GM12878 (cell line): Measurements from ENCODE around the gene CYP2U1. TPM values are rescaled to one million over a fixed set of nuclear protein-coding genes. Genes with fewer than 3 reads are reported as not detected.

ENCODE experiments used
- ATAC-seq: fragments of 200-7000 bp; cut with Tn5 transposase; 3 replicates; pipeline ENCODE4 v1.9.1; 2020; ENCODE audit warnings: mild to moderate bottlenecking, moderate library complexity
- BruUV-seq: library from RNA; stranded (reverse); fragments of 400-500 nt; replicated peaks from 2 replicates; lab custom pipeline; 2021; lab: Mats Ljungman, UMichigan
- CTCF ChIA-PET: fragments of 300-600 bp; sonication (Branson Sonifier 250); formaldehyde crosslinking; extraction: SDS; loops from one replicate; lab custom pipeline; 2021; ENCODE audit warnings: inconsistent platforms; lab: Yijun Ruan, JAX
- POLR2A ChIA-PET: fragments of 350-600 bp; formaldehyde crosslinking; extraction: SDS; loops from one replicate; lab custom pipeline; 2021; ENCODE audit warnings: inconsistent platforms; lab: Charles Lee
- RAD21 ChIA-PET: fragments of 300-600 bp; sonication (Branson Sonifier 250); formaldehyde crosslinking; loops from one replicate; lab custom pipeline; 2023; ENCODE audit warnings: antibody characterized with exemption; ENCODE audit not compliant: unreplicated experiment; lab: Charles Lee
- SMC1A ChIA-PET: fragments of 300-600 bp; sonication (Branson Sonifier 250); formaldehyde crosslinking; loops from one replicate; lab custom pipeline; 2023; ENCODE audit not compliant: unreplicated experiment, uncharacterized antibody; lab: Charles Lee
- DNase-seq: peaks from one replicate; pipeline ENCODE4 v3.0.0-alpha.2; 2011; ENCODE audit warnings: low read depth, low spot score
- FAIRE-seq: peaks from 3 replicates; lab custom pipeline; 2011; peaks lifted over from hg19 to GRCh38; lab: Jason Lieb, UNC
- H2AFZ ChIP-seq: 2 replicates; pipeline ENCODE4 v1.6.0; 2011; ENCODE audit warnings: low read depth, low read length, control low read depth; ENCODE audit not compliant: control insufficient read depth
- H3K27ac ChIP-seq: 2 replicates; pipeline ENCODE4 v1.5.1; 2011; ENCODE audit warnings: control low read depth; ENCODE audit not compliant: control insufficient read depth, insufficient read depth
- H3K27me3 ChIP-seq, 2 experiments: replicated peaks in 1 of 2; 2 replicates each; pipeline versions ENCODE4 v1.6.0 to v1.6.1; 2011; ENCODE audit warnings: low read length in 1 of 2; ENCODE audit not compliant: control insufficient read depth in 2 of 2, insufficient read depth in 2 of 2
- H3K36me3 ChIP-seq, 2 experiments: 2 replicates each; pipeline ENCODE4 v1.5.1; 2011; ENCODE audit warnings: low read length in 1 of 2; ENCODE audit not compliant: control insufficient read depth in 2 of 2, insufficient read depth in 2 of 2
- H3K4me1 ChIP-seq: 2 replicates; pipeline ENCODE4 v1.6.1; 2011; ENCODE audit warnings: mild to moderate bottlenecking, low read length, moderate library complexity, mixed read lengths; ENCODE audit not compliant: control insufficient read depth, insufficient read depth
- H3K4me2 ChIP-seq: 2 replicates; pipeline ENCODE4 v1.6.0; 2011; ENCODE audit warnings: control low read depth; ENCODE audit not compliant: control insufficient read depth, insufficient read depth
- H3K4me3 ChIP-seq: fragments of 200-600 bp; sonication (generic); 2 replicates; pipeline ENCODE4 v1.5.1; 2016
- H3K79me2 ChIP-seq: 2 replicates; pipeline ENCODE4 v1.6.0; 2011; ENCODE audit warnings: low read length; ENCODE audit not compliant: control insufficient read depth, insufficient read depth
- H3K9ac ChIP-seq: 2 replicates; pipeline ENCODE4 v1.8.0; 2011; ENCODE audit warnings: low read length, control low read depth, mixed read lengths; ENCODE audit not compliant: control insufficient read depth, insufficient read depth
- H3K9me3 ChIP-seq: replicated peaks from 3 replicates; pipeline ENCODE4 v1.5.1; 2011; ENCODE audit warnings: mild to moderate bottlenecking, low read length; ENCODE audit not compliant: control insufficient read depth, insufficient read depth
- H4K20me1 ChIP-seq: 2 replicates; pipeline ENCODE4 v1.6.0; 2011; ENCODE audit not compliant: control insufficient read depth, insufficient read depth
- BCL11A ChIP-seq: IDR thresholded peaks from 2 replicates; pipeline ENCODE4 v1.6.1; 2011; ENCODE audit warnings: low read depth, low read length
- CREM ChIP-seq: IDR thresholded peaks from 2 replicates; pipeline ENCODE4 v1.6.1; 2014; ENCODE audit warnings: antibody characterized with exemption, low read depth
- GABPA ChIP-seq: IDR thresholded peaks from 2 replicates; pipeline ENCODE4 v1.6.1; 2014; ENCODE audit warnings: antibody characterized with exemption, low read depth, mild to moderate bottlenecking, inconsistent platforms
- HDGF ChIP-seq: fragments of 450-650 bp; IDR thresholded peaks from 2 replicates; pipeline ENCODE4 v1.6.1; 2016; ENCODE audit warnings: antibody characterized with exemption
- MXI1 ChIP-seq: fragments of 150-350 bp; IDR thresholded peaks from 2 replicates; pipeline ENCODE4 v1.6.1; 2011; ENCODE audit warnings: low read depth, mild to moderate bottlenecking, inconsistent platforms, low read length, improper control_type of control experiment
- NRF1 ChIP-seq: conservative IDR thresholded peaks from 2 replicates; pipeline ENCODE4 v1.6.1; 2011; ENCODE audit warnings: mild to moderate bottlenecking, low read depth, low read length, improper control_type of control experiment
- SP1 ChIP-seq: IDR thresholded peaks from one replicate; pipeline ENCODE4 v1.6.1; 2011; ENCODE audit warnings: low read depth, low read length
- TCF3 ChIP-seq: IDR thresholded peaks from 2 replicates; pipeline ENCODE4 v1.6.1; 2012; ENCODE audit warnings: low read depth, mild to moderate bottlenecking, low read length, borderline replicate concordance; ENCODE audit not compliant: insufficient read depth
- TCF7 ChIP-seq: IDR thresholded peaks from 2 replicates; pipeline ENCODE4 v1.6.1; 2014; ENCODE audit warnings: antibody characterized with exemption, borderline replicate concordance
- YY1 ChIP-seq: IDR thresholded peaks from 2 replicates; pipeline ENCODE4 v1.6.1; 2011; ENCODE audit warnings: low read depth, mild to moderate bottlenecking, low read length
- ZBED1 ChIP-seq: IDR thresholded peaks from 2 replicates; pipeline ENCODE4 v1.6.1; 2016; ENCODE audit warnings: borderline replicate concordance
- ZZZ3 ChIP-seq: IDR thresholded peaks from 2 replicates; pipeline ENCODE4 v1.6.1; 2011; ENCODE audit warnings: low read depth; ENCODE audit not compliant: control insufficient read depth, insufficient read length
- WGBS: methylation state at CpG from one replicate; pipeline ENCODE4 v1.1.6; 2016; ENCODE audit warnings: low lambda C conversion rate; ENCODE audit not compliant: insufficient replicate concordance, insufficient coverage; ENCODE audit errors: missing lambda C conversion rate; 5-methylcytosine and 5-hydroxymethylcytosine counted together
- in situ Hi-C: fragments of 300-500 bp; cut with MboI; formaldehyde crosslinking; loops from 9 replicates; pipeline ENCODE4 v1.14.3; 2018; ENCODE audit warnings: mixed read lengths
- intact Hi-C: fragments of 100-400 bp; cut with micrococcal nuclease; formaldehyde crosslinking; loops from one replicate; pipeline ENCODE4 v1.14.2; 2022; ENCODE audit not compliant: unreplicated experiment
- polyA plus RNA-seq, 11 experiments: library from polyadenylated mRNA; depleted of rRNA in 4 of 11; unstranded in 6 of 11; stranded (reverse) in 5 of 11; fragments of >200 nt; fragmentation: Nextera tagmentation in 4 of 11; fragmentation: Illumina TruSeq in 1 of 11; extraction: Ambion mirVana in 4 of 11; extraction: Trizol in 1 of 11; gene quantifications; 1 replicate in 1 of 11; 2 replicates in 10 of 11; pipeline versions ENCODE4 v1.2.1 to v1.2.3, GENCODE V29; 2011 to 2016; ENCODE audit warnings: inconsistent platforms in 2 of 11, missing spikeins in 2 of 11, low read depth in 1 of 11
- total RNA-seq, 4 experiments: library from RNA; depleted of rRNA in 3 of 4; stranded (reverse); fragments of >200 nt in 3 of 4; fragmentation: Illumina TruSeq in 1 of 4; extraction: Trizol in 1 of 4; gene quantifications; 2 replicates each; pipeline versions ENCODE4 v1.2.1 to v1.2.3, GENCODE V29; 2013 to 2021
- TF ChIP-seq, protein P1 (sequence below): IDR thresholded peaks from 2 replicates; pipeline ENCODE4 v1.6.1; 2012; ENCODE audit warnings: low read depth, low read length, improper control_type of control experiment
- TF ChIP-seq, protein P2 (sequence below): IDR thresholded peaks from 2 replicates; pipeline ENCODE4 v1.6.1; 2011; ENCODE audit warnings: low read depth, mild to moderate bottlenecking, low read length, moderate library complexity, borderline replicate concordance; ENCODE audit errors: extremely low read depth
- TF ChIP-seq, protein P3 (sequence below): fragments of 450-650 bp; IDR thresholded peaks from 2 replicates; pipeline ENCODE4 v1.6.1; 2017; ENCODE audit warnings: mild to moderate bottlenecking, moderate library complexity
- TF ChIP-seq, protein P4 (sequence below): fragments of 450-650 bp; IDR thresholded peaks from 2 replicates; pipeline ENCODE4 v1.6.1; 2017; ENCODE audit warnings: borderline replicate concordance
- TF ChIP-seq, protein P5 (sequence below): fragments of 450-650 bp; IDR thresholded peaks from 2 replicates; pipeline ENCODE4 v1.6.1; 2017; ENCODE audit warnings: mild to moderate bottlenecking, low read depth, inconsistent platforms; ENCODE audit not compliant: poor library complexity, severe bottlenecking

The CYP2U1 gene
- total and polyA plus RNA-seq, 10 of the 15 experiments (the other 5 are each of a cell fraction or from before 2014, with no cell fraction given) = 0.41 to 3.4 (median 2.9) TPM

DNA sequence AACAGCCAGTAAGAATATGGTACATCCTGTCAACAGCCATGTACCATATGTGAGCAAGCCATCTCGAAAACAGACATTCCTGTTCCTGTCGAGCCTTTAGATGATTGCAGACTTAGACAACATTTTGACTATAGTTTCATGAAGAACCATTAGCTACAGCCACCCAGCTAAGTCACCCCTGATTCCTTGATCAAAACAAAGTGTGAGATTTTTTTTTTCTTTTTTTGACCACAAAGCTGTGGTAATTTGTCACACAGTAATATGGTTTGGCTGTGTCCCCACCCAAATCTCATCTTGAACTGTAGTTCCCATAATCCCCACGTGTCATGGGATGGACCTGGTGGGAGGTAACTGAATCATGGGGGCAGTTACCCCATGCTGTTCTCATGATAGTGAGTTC, 43.2 kb downstream of the CYP2U1 start (continued):
- TF ChIP-seq TCF7 (no peak), GABPA (no peak), MXI1 (no peak), CREM (no peak), SP1 (no peak), YY1 (no peak)
- TF ChIP-seq, protein P1, sequence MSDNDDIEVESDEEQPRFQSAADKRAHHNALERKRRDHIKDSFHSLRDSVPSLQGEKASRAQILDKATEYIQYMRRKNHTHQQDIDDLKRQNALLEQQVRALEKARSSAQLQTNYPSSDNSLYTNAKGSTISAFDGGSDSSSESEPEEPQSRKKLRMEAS = no peak
- TF ChIP-seq, protein P2, sequence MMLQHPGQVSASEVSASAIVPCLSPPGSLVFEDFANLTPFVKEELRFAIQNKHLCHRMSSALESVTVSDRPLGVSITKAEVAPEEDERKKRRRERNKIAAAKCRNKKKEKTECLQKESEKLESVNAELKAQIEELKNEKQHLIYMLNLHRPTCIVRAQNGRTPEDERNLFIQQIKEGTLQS = no peak
- TF ChIP-seq, all 136 proteins: peak for 0

DNA sequence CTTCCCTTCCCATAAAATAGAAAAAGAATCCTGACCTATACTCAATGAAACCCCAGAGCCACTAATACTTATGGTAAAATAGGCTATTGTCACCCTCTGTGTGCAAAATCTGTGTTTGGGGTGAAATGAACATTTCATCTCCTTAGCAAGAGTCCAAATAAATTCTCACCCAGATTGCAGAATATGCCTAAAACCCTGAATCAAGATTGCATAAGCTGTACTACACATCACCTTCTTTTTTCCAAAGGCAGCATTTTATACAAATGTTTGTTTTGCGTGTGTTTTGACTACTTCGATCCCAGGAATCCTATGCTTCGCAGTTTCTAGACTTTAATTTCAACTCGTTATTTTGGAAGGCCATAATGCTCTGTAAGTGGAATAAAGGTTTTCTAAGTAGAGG, 46.1 kb downstream of the CYP2U1 start:
- no peaks in the 10 kb centered on the region for H3K27me3 ChIP-seq
- FAIRE-seq (no peak), DNase-seq (no peak), ATAC-seq (no peak)
- in situ Hi-C loops (no loop called here), intact Hi-C loops (no loop called here)
- ChIA-PET POLR2A (no interaction called here), SMC1A (interaction anchor here (0.8 kb wide), 1 partner anchor 18 kb away, joined by 3 read pairs; no protein-coding TSS in a partner anchor), CTCF (no interaction called here), RAD21 (no interaction called here)
- H3K27ac ChIP-seq = no peak overlapping the region
- H2AFZ ChIP-seq = no peak overlapping the region
- H3K4me3 ChIP-seq = no peak overlapping the region
- BruUV-seq = no TSS peak
- H3K9me3 ChIP-seq = no peaks in the 10 kb centered on the region; the same call in 2 of the 3 replicates
- no peaks in the 10 kb centered on the region for H3K79me2 ChIP-seq
- H3K36me3 ChIP-seq = no peaks in the 10 kb centered on the region
- H3K4me2 ChIP-seq = no peak overlapping the region
- no peaks in the 10 kb centered on the region for H3K4me1 ChIP-seq
- 63% methylated on average over 4 of the region's 4 CpGs for WGBS
- no peaks in the 10 kb centered on the region for H4K20me1 ChIP-seq
- no peak overlapping the region for H3K9ac ChIP-seq
- TF ChIP-seq HDGF = no peak
- TF ChIP-seq BCL11A = no peak
- TF ChIP-seq NRF1 = no peak
- TF ChIP-seq, protein P3, sequence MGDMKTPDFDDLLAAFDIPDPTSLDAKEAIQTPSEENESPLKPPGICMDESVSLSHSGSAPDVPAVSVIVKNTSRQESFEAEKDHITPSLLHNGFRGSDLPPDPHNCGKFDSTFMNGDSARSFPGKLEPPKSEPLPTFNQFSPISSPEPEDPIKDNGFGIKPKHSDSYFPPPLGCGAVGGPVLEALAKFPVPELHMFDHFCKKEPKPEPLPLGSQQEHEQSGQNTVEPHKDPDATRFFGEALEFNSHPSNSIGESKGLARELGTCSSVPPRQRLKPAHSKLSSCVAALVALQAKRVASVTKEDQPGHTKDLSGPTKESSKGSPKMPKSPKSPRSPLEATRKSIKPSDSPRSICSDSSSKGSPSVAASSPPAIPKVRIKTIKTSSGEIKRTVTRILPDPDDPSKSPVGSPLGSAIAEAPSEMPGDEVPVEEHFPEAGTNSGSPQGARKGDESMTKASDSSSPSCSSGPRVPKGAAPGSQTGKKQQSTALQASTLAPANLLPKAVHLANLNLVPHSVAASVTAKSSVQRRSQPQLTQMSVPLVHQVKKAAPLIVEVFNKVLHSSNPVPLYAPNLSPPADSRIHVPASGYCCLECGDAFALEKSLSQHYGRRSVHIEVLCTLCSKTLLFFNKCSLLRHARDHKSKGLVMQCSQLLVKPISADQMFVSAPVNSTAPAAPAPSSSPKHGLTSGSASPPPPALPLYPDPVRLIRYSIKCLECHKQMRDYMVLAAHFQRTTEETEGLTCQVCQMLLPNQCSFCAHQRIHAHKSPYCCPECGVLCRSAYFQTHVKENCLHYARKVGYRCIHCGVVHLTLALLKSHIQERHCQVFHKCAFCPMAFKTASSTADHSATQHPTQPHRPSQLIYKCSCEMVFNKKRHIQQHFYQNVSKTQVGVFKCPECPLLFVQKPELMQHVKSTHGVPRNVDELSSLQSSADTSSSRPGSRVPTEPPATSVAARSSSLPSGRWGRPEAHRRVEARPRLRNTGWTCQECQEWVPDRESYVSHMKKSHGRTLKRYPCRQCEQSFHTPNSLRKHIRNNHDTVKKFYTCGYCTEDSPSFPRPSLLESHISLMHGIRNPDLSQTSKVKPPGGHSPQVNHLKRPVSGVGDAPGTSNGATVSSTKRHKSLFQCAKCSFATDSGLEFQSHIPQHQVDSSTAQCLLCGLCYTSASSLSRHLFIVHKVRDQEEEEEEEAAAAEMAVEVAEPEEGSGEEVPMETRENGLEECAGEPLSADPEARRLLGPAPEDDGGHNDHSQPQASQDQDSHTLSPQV = no peak
- TF ChIP-seq, protein P4, sequence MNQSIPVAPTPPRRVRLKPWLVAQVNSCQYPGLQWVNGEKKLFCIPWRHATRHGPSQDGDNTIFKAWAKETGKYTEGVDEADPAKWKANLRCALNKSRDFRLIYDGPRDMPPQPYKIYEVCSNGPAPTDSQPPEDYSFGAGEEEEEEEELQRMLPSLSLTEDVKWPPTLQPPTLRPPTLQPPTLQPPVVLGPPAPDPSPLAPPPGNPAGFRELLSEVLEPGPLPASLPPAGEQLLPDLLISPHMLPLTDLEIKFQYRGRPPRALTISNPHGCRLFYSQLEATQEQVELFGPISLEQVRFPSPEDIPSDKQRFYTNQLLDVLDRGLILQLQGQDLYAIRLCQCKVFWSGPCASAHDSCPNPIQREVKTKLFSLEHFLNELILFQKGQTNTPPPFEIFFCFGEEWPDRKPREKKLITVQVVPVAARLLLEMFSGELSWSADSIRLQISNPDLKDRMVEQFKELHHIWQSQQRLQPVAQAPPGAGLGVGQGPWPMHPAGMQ = no peak
- TF ChIP-seq TCF3 = no peak
- TF ChIP-seq, protein P5, sequence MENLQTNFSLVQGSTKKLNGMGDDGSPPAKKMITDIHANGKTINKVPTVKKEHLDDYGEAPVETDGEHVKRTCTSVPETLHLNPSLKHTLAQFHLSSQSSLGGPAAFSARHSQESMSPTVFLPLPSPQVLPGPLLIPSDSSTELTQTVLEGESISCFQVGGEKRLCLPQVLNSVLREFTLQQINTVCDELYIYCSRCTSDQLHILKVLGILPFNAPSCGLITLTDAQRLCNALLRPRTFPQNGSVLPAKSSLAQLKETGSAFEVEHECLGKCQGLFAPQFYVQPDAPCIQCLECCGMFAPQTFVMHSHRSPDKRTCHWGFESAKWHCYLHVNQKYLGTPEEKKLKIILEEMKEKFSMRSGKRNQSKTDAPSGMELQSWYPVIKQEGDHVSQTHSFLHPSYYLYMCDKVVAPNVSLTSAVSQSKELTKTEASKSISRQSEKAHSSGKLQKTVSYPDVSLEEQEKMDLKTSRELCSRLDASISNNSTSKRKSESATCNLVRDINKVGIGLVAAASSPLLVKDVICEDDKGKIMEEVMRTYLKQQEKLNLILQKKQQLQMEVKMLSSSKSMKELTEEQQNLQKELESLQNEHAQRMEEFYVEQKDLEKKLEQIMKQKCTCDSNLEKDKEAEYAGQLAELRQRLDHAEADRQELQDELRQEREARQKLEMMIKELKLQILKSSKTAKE = no peak
- no peak for TF ChIP-seq ZZZ3
- TF ChIP-seq ZBED1 = no peak
